ENCODE measurements around the gene DEFB114.

The DEFB114 gene

GRCh38 chr6:49934770-49935169 is 29.2 kb downstream of the DEFB114 start:
- DNase-seq = no peak

GRCh38 chr6:49933526-49933925 is 30.4 kb downstream of the DEFB114 start:
- DNase-seq = no peak

- no peak for DNase-seq
Measured at GRCh38 chr6:49929340-49929739, 34.6 kb downstream of the DEFB114 start.

- DNase-seq = no peak
Measured at GRCh38 chr6:49923826-49924225, 40.1 kb downstream of the DEFB114 start.

- DNase-seq = no peak
Measured at GRCh38 chr6:49919935-49920644, 43.9 kb downstream of the DEFB114 start.

- DNase-seq = no peak
Measured at GRCh38 chr6:49919261-49919660, 44.7 kb downstream of the DEFB114 start.

GRCh38 chr6:49918787-49919186 is 45.2 kb downstream of the DEFB114 start:
- no peak for DNase-seq

GRCh38 chr6:49915035-49915434 is 48.9 kb downstream of the DEFB114 start:
- DNase-seq = no peak

- DNase-seq = no peak
Measured at GRCh38 chr6:49913636-49914375, 50.2 kb downstream of the DEFB114 start.

- DNase-seq = no peak
Measured at GRCh38 chr6:49912196-49912595, 51.8 kb downstream of the DEFB114 start.

- no peak for DNase-seq
Measured at GRCh38 chr6:49911252-49911651, 52.7 kb downstream of the DEFB114 start.

Data from cerebellar nuclear complex (tissue), 1 donor.